Panc1 (cell line): ENCODE results near the gene COA7. TPM values are rescaled to one million over a fixed set of nuclear protein-coding genes. Genes with fewer than 3 reads are reported as not detected.

Source experiments
- ATAC-seq: fragments of 200-7000 bp; cut with Tn5 transposase; 2 replicates; pipeline ENCODE4 v1.9.1; 2020; ENCODE audit warnings: mild to moderate bottlenecking, moderate library complexity
- BruUV-seq: library from RNA; stranded (reverse); fragments of 400-500 nt; replicated peaks from 2 replicates; lab custom pipeline; 2021; lab: Mats Ljungman, UMichigan
- CTCF ChIA-PET: fragments of 300-600 bp; sonication (Branson Sonifier 250); formaldehyde crosslinking; loops from one replicate; lab custom pipeline; 2022; ENCODE audit warnings: antibody characterized with exemption; lab: Charles Lee
- POLR2A ChIA-PET: fragments of 300-600 bp; sonication (Branson Sonifier 250); formaldehyde crosslinking; loops from one replicate; lab custom pipeline; 2022; ENCODE audit warnings: antibody characterized with exemption; lab: Charles Lee
- DNase-seq: peaks from one replicate; pipeline ENCODE4 v3.0.0-alpha.2; 2010; ENCODE audit warnings: low read depth, low spot score
- H3K27ac ChIP-seq: 2 replicates; pipeline ENCODE4 v1.5.1; 2011; ENCODE audit warnings: mild to moderate bottlenecking, low read length, inconsistent platforms
- H3K27me3 ChIP-seq: fragments of 200-500 bp; sonication (Bioruptor generic); 2 replicates; pipeline ENCODE4 v1.6.0; 2014; ENCODE audit warnings: low read length, inconsistent platforms; ENCODE audit not compliant: control insufficient read depth, insufficient read depth
- H3K36me3 ChIP-seq: fragments of 200-500 bp; sonication (Bioruptor generic); 2 replicates; pipeline ENCODE4 v1.5.1; 2014; ENCODE audit warnings: inconsistent platforms, mild to moderate bottlenecking, low read length, moderate library complexity; ENCODE audit not compliant: control insufficient read depth, insufficient read depth
- H3K4me1 ChIP-seq: 2 replicates; pipeline ENCODE4 v1.5.1; 2011; ENCODE audit warnings: inconsistent platforms, mild to moderate bottlenecking, low read length, moderate library complexity; ENCODE audit not compliant: control insufficient read depth, insufficient read depth
- H3K4me3 ChIP-seq, 2 experiments: 2 replicates each; pipeline ENCODE4 v1.5.1; 2011 to 2012; ENCODE audit warnings: low read depth in 2 of 2, low read length in 2 of 2, mild to moderate bottlenecking in 2 of 2, inconsistent platforms in 1 of 2, moderate library complexity in 1 of 2
- H3K9me3 ChIP-seq: fragments of 200-500 bp; sonication (Bioruptor generic); 2 replicates; pipeline ENCODE4 v1.5.1; 2014; ENCODE audit warnings: low read depth, mild to moderate bottlenecking, inconsistent platforms, low read length, moderate library complexity; ENCODE audit not compliant: control insufficient read depth, insufficient read depth
- CTCF ChIP-seq: fragments of 450-650 bp; IDR thresholded peaks from 2 replicates; pipeline ENCODE4 v1.5.1; 2017; ENCODE audit warnings: mild to moderate bottlenecking
- POLR2AphosphoS5 ChIP-seq: IDR thresholded peaks from 2 replicates; pipeline ENCODE4 v1.6.1; 2012; ENCODE audit warnings: mild to moderate bottlenecking, low read depth, low read length, moderate library complexity
- REST ChIP-seq, 2 experiments: IDR thresholded peaks; 2 replicates each; pipeline ENCODE4 v1.6.1; 2011 to 2012; ENCODE audit warnings: low read depth in 2 of 2, control low read depth in 1 of 2, low read length in 1 of 2, mild to moderate bottlenecking in 1 of 2, moderate library complexity in 1 of 2; ENCODE audit not compliant: insufficient read depth in 1 of 2
- SIN3A ChIP-seq: IDR thresholded peaks from 2 replicates; pipeline ENCODE4 v1.6.1; 2012; ENCODE audit warnings: low read depth, mild to moderate bottlenecking, low read length, moderate library complexity, borderline replicate concordance; ENCODE audit not compliant: insufficient read depth
- TCF7L2 ChIP-seq: IDR thresholded peaks from 2 replicates; pipeline ENCODE4 v1.6.1; 2011; ENCODE audit warnings: mild to moderate bottlenecking, low read depth, low read length, inconsistent platforms
- in situ Hi-C: cut with HindIII; loops from 2 replicates; pipeline ENCODE4 v1.10.0; 2016; ENCODE audit warnings: low sequenced_read_pairs, low pct_unique_long_range_greater_than_20kb
- intact Hi-C: fragments of 100-400 bp; cut with micrococcal nuclease; formaldehyde crosslinking; loops from one replicate; pipeline ENCODE4 v1.10.0; 2022; ENCODE audit not compliant: unreplicated experiment
- total RNA-seq: library from RNA; stranded (reverse); gene quantifications from one replicate; pipeline ENCODE4 v1.2.1, GENCODE V29; 2021; ENCODE audit not compliant: unreplicated experiment

Gene COA7
- total RNA-seq, 1 experiment from 2014 or later = 44.9 TPM

- Histone ChIP-seq H3K4me1 (no peaks in the 10 kb centered on the region), H3K4me3 (no peak overlapping the region), H3K9me3 (no peaks in the 10 kb centered on the region), H3K36me3 (no peaks in the 10 kb centered on the region), H3K27ac (no peak overlapping the region), H3K27me3 (no peaks in the 10 kb centered on the region)
- BruUV-seq = no TSS peak
- TF ChIP-seq REST (IDR thresholded peaks at IDR 0.05; ENCODE audit: insufficient read depth in 1 of 2, low read depth in 2 of 2, low read length in 1 of 2) (no peak), TCF7L2 (no peak), CTCF (no peak), SIN3A (no peak), POLR2AphosphoS5 (no peak)
- ChIA-PET POLR2A (interaction anchor here (0.6 kb wide), 1 partner anchor 312 kb away, joined by 7 read pairs; no protein-coding TSS in a partner anchor), CTCF (interaction anchor here (0.5 kb wide), 1 partner anchor 551 kb away, joined by 4 read pairs; no protein-coding TSS in a partner anchor)
- DNase-seq (no peak), ATAC-seq (no peak)
- intact Hi-C loops = no loop called here
- in situ Hi-C loops = no loop called here
These were observed 56.8 kb downstream of the COA7 start for GRCh38 chr1:52641307-52641706.

GRCh38 chr1:52640697-52641096, 57.5 kb downstream of the COA7 start:
- no peaks in the 10 kb centered on the region for H3K4me1 ChIP-seq
- H3K9me3 ChIP-seq = no peaks in the 10 kb centered on the region
- no peaks in the 10 kb centered on the region for H3K27me3 ChIP-seq
- no peak overlapping the region for H3K4me3 ChIP-seq
- in situ Hi-C loops (no loop called here), intact Hi-C loops (no loop called here)
- TF ChIP-seq POLR2AphosphoS5 (no peak), CTCF (no peak), TCF7L2 (no peak), REST (IDR thresholded peaks at IDR 0.05; ENCODE audit: insufficient read depth in 1 of 2, low read depth in 2 of 2, low read length in 1 of 2) (no peak), SIN3A (no peak)
- no peaks in the 10 kb centered on the region for H3K36me3 ChIP-seq
- ATAC-seq (no peak), DNase-seq (no peak)
- ChIA-PET POLR2A (interaction anchor here (0.6 to 0.7 kb wide), 3 partner anchors 73 to 467 kb away, joined by 4 to 7 read pairs (median 4); no protein-coding TSS in a partner anchor), CTCF (no interaction called here)
- no peak overlapping the region for H3K27ac ChIP-seq
- BruUV-seq = no TSS peak
